Prostate gland (tissue), 2 donors: Measurements from ENCODE around the gene GPR161. TPM values are rescaled to one million over a fixed set of nuclear protein-coding genes. Genes with fewer than 3 reads are reported as not detected.
A peak's percentile ranks its signal among the peaks of the same experiment; 100 is the strongest.

Experiments used
- DNase-seq: peaks from one replicate; pipeline ENCODE4 v3.0.0-alpha.2; 2019; ENCODE audit warnings: low spot score
- H3K27ac ChIP-seq, 2 donors: fragments of 200-600 bp; sonication (generic); 2 replicates each; pipeline ENCODE4 v1.5.1; 2017 to 2019
- H3K27me3 ChIP-seq: fragments of 200-600 bp; sonication (generic); replicated peaks from 2 replicates; pipeline ENCODE4 v1.5.1; 2019; ENCODE audit not compliant: insufficient read depth
- H3K36me3 ChIP-seq, 2 donors: fragments of 200-600 bp; sonication (generic); 1 replicate in 1 of 2; 2 replicates in 1 of 2; pipeline versions ENCODE4 v1.5.1 to v1.8.1; 2017 to 2019
- H3K4me1 ChIP-seq: fragments of 200-600 bp; sonication (generic); replicated peaks from 2 replicates; pipeline ENCODE4 v1.5.1; 2019
- H3K4me3 ChIP-seq, 2 donors: fragments of 200-600 bp; sonication (generic); 2 replicates each; pipeline ENCODE4 v1.5.1; 2017 to 2019
- H3K9me3 ChIP-seq: fragments of 200-600 bp; sonication (generic); 2 replicates; pipeline ENCODE4 v1.5.1; 2017
- POLR2A ChIP-seq: fragments of 450-650 bp; IDR thresholded peaks from one replicate; pipeline ENCODE4 v1.6.1; 2016; ENCODE audit warnings: antibody characterized with exemption, mild to moderate bottlenecking
- POLR2AphosphoS5 ChIP-seq: sonication (generic); formaldehyde crosslinking; IDR thresholded peaks from one replicate; pipeline ENCODE4 v1.6.1; 2017; ENCODE audit warnings: antibody characterized with exemption
- WGBS: methylation state at CpG from one replicate; pipeline ENCODE4 v1.1.5; 2018; 5-methylcytosine and 5-hydroxymethylcytosine counted together
- intact Hi-C: fragments of 100-400 bp; cut with DNase I; formaldehyde crosslinking; loops from one replicate; pipeline ENCODE4 v1.14.2; 2022
- total RNA-seq, 2 donors: library from RNA; depleted of rRNA; stranded (reverse); fragments of >200 nt; gene quantifications; one replicate each; pipeline ENCODE4 v1.1.0, GENCODE V29; 2016
- TF ChIP-seq, protein P1 (sequence below), 4 experiments: fragments of 200-600 bp in 2 of 4; fragments of 450-650 bp in 2 of 4; sonication (generic) in 2 of 4; IDR thresholded peaks; 1 replicate in 3 of 4; 2 replicates in 1 of 4; pipeline ENCODE4 v1.5.1; 2016 to 2019; ENCODE audit warnings: antibody characterized with exemption in 4 of 4, mild to moderate bottlenecking in 2 of 4, moderate library complexity in 2 of 4

The GPR161 gene
- total RNA-seq, 2 donors from 2014 or later, result 4.5 to 23.3 TPM

DNA sequence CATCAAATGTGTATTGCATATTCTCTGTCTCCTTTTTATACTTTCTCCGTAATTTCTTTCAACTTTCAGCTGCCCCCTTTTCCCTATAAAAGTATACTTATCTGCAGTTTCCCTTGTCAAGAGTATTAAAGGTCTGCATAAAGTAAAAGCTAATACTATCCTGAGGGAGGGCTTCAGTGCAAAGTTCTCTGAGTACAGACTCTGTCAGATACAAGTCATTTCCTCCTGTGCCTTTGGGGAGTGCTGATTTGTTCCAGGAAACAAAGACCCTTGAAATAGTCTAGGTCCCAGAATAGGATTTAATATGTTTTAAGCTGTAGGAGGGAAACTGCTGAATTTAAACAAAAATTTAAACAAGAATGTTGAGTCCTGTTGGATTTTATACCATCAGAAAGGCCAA lies 11.7 kb downstream of the GPR161 start:
- H3K36me3 ChIP-seq, result no peaks in the 10 kb centered on the region
- WGBS, result 97% methylated on average over 1 of the region's 1 CpG
- no peak for DNase-seq
- no peaks in the 10 kb centered on the region for H3K27me3 ChIP-seq
- H3K4me3 ChIP-seq, result no peak overlapping the region
- H3K4me1 ChIP-seq, result no peaks in the 10 kb centered on the region
- intact Hi-C loops, result no loop called here
- no peak overlapping the region for H3K27ac ChIP-seq
- no peaks in the 10 kb centered on the region for H3K9me3 ChIP-seq
- no peak for TF ChIP-seq POLR2AphosphoS5

- no peak for DNase-seq
- Histone ChIP-seq H3K9me3 (no peaks in the 10 kb centered on the region), H3K36me3 (no peaks in the 10 kb centered on the region), H3K4me3 (no peak overlapping the region), H3K27me3 (no peaks in the 10 kb centered on the region), H3K27ac (peak overlapping the region; percentile 47), H3K4me1 (no peaks in the 10 kb centered on the region)
- TF ChIP-seq POLR2A (no peak), POLR2AphosphoS5 (no peak)
- TF ChIP-seq, protein P1, sequence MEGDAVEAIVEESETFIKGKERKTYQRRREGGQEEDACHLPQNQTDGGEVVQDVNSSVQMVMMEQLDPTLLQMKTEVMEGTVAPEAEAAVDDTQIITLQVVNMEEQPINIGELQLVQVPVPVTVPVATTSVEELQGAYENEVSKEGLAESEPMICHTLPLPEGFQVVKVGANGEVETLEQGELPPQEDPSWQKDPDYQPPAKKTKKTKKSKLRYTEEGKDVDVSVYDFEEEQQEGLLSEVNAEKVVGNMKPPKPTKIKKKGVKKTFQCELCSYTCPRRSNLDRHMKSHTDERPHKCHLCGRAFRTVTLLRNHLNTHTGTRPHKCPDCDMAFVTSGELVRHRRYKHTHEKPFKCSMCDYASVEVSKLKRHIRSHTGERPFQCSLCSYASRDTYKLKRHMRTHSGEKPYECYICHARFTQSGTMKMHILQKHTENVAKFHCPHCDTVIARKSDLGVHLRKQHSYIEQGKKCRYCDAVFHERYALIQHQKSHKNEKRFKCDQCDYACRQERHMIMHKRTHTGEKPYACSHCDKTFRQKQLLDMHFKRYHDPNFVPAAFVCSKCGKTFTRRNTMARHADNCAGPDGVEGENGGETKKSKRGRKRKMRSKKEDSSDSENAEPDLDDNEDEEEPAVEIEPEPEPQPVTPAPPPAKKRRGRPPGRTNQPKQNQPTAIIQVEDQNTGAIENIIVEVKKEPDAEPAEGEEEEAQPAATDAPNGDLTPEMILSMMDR (IDR thresholded peaks at IDR 0.05), result no peak
- intact Hi-C loops, result no loop called here
- WGBS, result 11% methylated on average over 7 of the region's 7 CpGs
Measured at GRCh38 chr1:168121401-168122011, 15.2 kb downstream of the GPR161 start.

- DNase-seq, result no peak
- H3K36me3 ChIP-seq, result no peaks in the 10 kb centered on the region
- 96% methylated on average over 4 of the region's 4 CpGs for WGBS
- H3K9me3 ChIP-seq, result no peaks in the 10 kb centered on the region
- no peaks in the 10 kb centered on the region for H3K4me1 ChIP-seq
- TF ChIP-seq POLR2AphosphoS5 (no peak), POLR2A (no peak)
- TF ChIP-seq, protein P1 (IDR thresholded peaks at IDR 0.05), result no peak
- H3K4me3 ChIP-seq, result no peak overlapping the region
- H3K27ac ChIP-seq, result no peak overlapping the region
- intact Hi-C loops, result no loop called here
- H3K27me3 ChIP-seq, result no peaks in the 10 kb centered on the region
Measured at GRCh38 chr1:168119750-168120149, 17.0 kb downstream of the GPR161 start.

DNA sequence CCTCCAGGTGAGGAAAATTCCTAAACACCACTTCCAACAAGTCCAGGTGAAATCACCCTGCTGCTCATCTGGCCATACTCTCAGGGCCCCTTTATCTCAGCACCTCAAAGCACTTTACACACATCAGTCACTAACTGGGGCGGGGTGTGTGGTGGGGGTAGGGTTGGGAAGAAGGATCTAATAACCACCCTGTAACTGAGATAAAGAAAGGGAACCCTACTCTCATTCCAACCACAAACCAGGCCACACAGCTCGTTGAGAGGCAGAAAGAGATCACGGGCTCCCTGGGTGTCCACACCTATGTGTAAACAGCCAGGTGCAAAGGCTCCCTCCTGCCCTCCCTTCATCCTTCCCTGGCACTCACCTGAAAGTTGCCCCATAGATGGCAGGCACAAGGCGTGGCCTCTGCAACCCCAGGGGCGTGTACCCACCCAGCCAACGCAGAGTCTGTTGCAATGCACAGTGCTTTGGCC lies 20.4 kb downstream of the GPR161 start:
- intact Hi-C loops, result no loop called here
- no peaks in the 10 kb centered on the region for H3K4me1 ChIP-seq
- H3K9me3 ChIP-seq, result no peaks in the 10 kb centered on the region
- no peak overlapping the region for H3K27ac ChIP-seq
- H3K36me3 ChIP-seq, result no peaks in the 10 kb centered on the region
- DNase-seq, result peak; percentile 30
- no peak for TF ChIP-seq POLR2AphosphoS5
- TF ChIP-seq, protein P1 (IDR thresholded peaks at IDR 0.05), result no peak
- no peaks in the 10 kb centered on the region for H3K27me3 ChIP-seq
- 62% methylated on average over 6 of the region's 6 CpGs for WGBS
- H3K4me3 ChIP-seq, result no peak overlapping the region

DNA sequence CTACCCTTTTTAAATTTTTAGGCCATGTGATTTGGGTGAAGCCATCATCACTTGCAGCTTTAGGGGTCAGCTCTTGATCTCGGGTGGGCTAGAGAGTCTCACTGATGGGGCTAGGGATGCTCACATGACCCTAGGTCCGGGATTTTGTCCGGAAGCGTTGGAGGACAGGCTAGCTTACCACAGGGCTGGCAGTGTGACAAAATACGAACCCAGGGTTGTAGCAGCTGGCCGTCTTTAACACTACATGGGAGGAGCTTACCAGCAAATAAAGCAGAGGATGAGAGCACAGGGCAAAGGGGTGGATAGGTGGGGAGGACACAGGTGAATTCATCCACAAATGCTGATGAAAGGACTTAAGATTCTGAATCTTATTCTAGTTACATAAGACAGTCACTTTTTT lies 21.9 kb downstream of the GPR161 start:
- no peaks in the 10 kb centered on the region for H3K36me3 ChIP-seq
- TF ChIP-seq, protein P1 (IDR thresholded peaks at IDR 0.05), result no peak
- whole genome bisulfite sequencing, result 50% methylated on average over 6 of the region's 6 CpGs
- no peak for DNase-seq
- no peak overlapping the region for H3K27ac ChIP-seq
- no peaks in the 10 kb centered on the region for H3K4me1 ChIP-seq
- H3K4me3 ChIP-seq, result no peak overlapping the region
- intact Hi-C loops, result no loop called here
- no peaks in the 10 kb centered on the region for H3K9me3 ChIP-seq
- H3K27me3 ChIP-seq, result no peaks in the 10 kb centered on the region
